ENCODE measurements around the gene LINGO4.

The LINGO4 gene

GRCh38 chr1:151852733-151853132 is 47.5 kb upstream of the LINGO4 start:
- Histone ChIP-seq H3K27me3 (ENCODE audit: insufficient read depth, low read length, poor library complexity, severe bottlenecking) (no peaks in the 10 kb centered on the region), H3K4me3 (ENCODE audit: low read length, poor library complexity, severe bottlenecking) (no peak overlapping the region), H3K9me2 (replicated peaks; ENCODE audit: low read depth, low read length) (no peaks in the 10 kb centered on the region), H3K4me2 (ENCODE audit: low read depth, low read length, poor library complexity, severe bottlenecking) (no peak overlapping the region), H3F3A (ENCODE audit: low read depth) (no peaks in the 10 kb centered on the region), H3K9me3 (ENCODE audit: insufficient read depth, low read depth, low read length) (no peaks in the 10 kb centered on the region), H4K20me1 (ENCODE audit: insufficient read depth, low read length, poor library complexity, severe bottlenecking) (no peaks in the 10 kb centered on the region), H3K79me2 (ENCODE audit: insufficient read depth, low read length) (no peaks in the 10 kb centered on the region), H3K36me3 (ENCODE audit: insufficient read depth, low read length) (no peaks in the 10 kb centered on the region), H3K4me1 (ENCODE audit: insufficient read depth, low read length, poor library complexity, severe bottlenecking) (no peaks in the 10 kb centered on the region), H2AFZ (ENCODE audit: low read length) (no peak overlapping the region), H3K9ac (ENCODE audit: low read depth, low read length, poor library complexity, severe bottlenecking) (no peak overlapping the region)
- TF ChIP-seq, protein P1, sequence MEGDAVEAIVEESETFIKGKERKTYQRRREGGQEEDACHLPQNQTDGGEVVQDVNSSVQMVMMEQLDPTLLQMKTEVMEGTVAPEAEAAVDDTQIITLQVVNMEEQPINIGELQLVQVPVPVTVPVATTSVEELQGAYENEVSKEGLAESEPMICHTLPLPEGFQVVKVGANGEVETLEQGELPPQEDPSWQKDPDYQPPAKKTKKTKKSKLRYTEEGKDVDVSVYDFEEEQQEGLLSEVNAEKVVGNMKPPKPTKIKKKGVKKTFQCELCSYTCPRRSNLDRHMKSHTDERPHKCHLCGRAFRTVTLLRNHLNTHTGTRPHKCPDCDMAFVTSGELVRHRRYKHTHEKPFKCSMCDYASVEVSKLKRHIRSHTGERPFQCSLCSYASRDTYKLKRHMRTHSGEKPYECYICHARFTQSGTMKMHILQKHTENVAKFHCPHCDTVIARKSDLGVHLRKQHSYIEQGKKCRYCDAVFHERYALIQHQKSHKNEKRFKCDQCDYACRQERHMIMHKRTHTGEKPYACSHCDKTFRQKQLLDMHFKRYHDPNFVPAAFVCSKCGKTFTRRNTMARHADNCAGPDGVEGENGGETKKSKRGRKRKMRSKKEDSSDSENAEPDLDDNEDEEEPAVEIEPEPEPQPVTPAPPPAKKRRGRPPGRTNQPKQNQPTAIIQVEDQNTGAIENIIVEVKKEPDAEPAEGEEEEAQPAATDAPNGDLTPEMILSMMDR (conservative IDR thresholded peaks at IDR 0.05; ENCODE audit: low read length), result no peak

GRCh38 chr1:151851886-151852285 is 46.7 kb upstream of the LINGO4 start:
- Histone ChIP-seq H3K9ac (ENCODE audit: low read depth, low read length, poor library complexity, severe bottlenecking) (no peak overlapping the region), H3K79me2 (ENCODE audit: insufficient read depth, low read length) (no peaks in the 10 kb centered on the region), H3K36me3 (ENCODE audit: insufficient read depth, low read length) (no peaks in the 10 kb centered on the region), H3K4me2 (ENCODE audit: low read depth, low read length, poor library complexity, severe bottlenecking) (no peak overlapping the region), H3K9me2 (replicated peaks; ENCODE audit: low read depth, low read length) (no peaks in the 10 kb centered on the region), H3K4me1 (ENCODE audit: insufficient read depth, low read length, poor library complexity, severe bottlenecking) (no peaks in the 10 kb centered on the region), H3K4me3 (ENCODE audit: low read length, poor library complexity, severe bottlenecking) (no peak overlapping the region), H3F3A (ENCODE audit: low read depth) (no peaks in the 10 kb centered on the region), H3K9me3 (ENCODE audit: insufficient read depth, low read depth, low read length) (no peaks in the 10 kb centered on the region), H4K20me1 (ENCODE audit: insufficient read depth, low read length, poor library complexity, severe bottlenecking) (no peaks in the 10 kb centered on the region), H2AFZ (ENCODE audit: low read length) (no peak overlapping the region), H3K27me3 (ENCODE audit: insufficient read depth, low read length, poor library complexity, severe bottlenecking) (no peaks in the 10 kb centered on the region)
- TF ChIP-seq, protein P1 (conservative IDR thresholded peaks at IDR 0.05; ENCODE audit: low read length), result no peak
- TF ChIP-seq EZH2phosphoT487 (IDR thresholded peaks at IDR 0.05; ENCODE audit: borderline replicate concordance), result no peak

- no peak overlapping the region for H3K9ac ChIP-seq (ENCODE audit: low read depth, low read length, poor library complexity, severe bottlenecking)
- no peaks in the 10 kb centered on the region for H3K79me2 ChIP-seq (ENCODE audit: insufficient read depth, low read length)
- no peaks in the 10 kb centered on the region for H3K27me3 ChIP-seq (ENCODE audit: insufficient read depth, low read length, poor library complexity, severe bottlenecking)
- H4K20me1 ChIP-seq (ENCODE audit: insufficient read depth, low read length, poor library complexity, severe bottlenecking), result no peaks in the 10 kb centered on the region
- no peaks in the 10 kb centered on the region for H3K9me2 ChIP-seq (replicated peaks; ENCODE audit: low read depth, low read length)
- H2AFZ ChIP-seq (ENCODE audit: low read length), result no peak overlapping the region
- H3F3A ChIP-seq (ENCODE audit: low read depth), result no peaks in the 10 kb centered on the region
- no peak for TF ChIP-seq EZH2phosphoT487 (IDR thresholded peaks at IDR 0.05; ENCODE audit: borderline replicate concordance)
- no peaks in the 10 kb centered on the region for H3K4me1 ChIP-seq (ENCODE audit: insufficient read depth, low read length, poor library complexity, severe bottlenecking)
- no peak overlapping the region for H3K4me3 ChIP-seq (ENCODE audit: low read length, poor library complexity, severe bottlenecking)
- H3K36me3 ChIP-seq (ENCODE audit: insufficient read depth, low read length), result no peaks in the 10 kb centered on the region
- no peaks in the 10 kb centered on the region for H3K9me3 ChIP-seq (ENCODE audit: insufficient read depth, low read depth, low read length)
- no peak overlapping the region for H3K4me2 ChIP-seq (ENCODE audit: low read depth, low read length, poor library complexity, severe bottlenecking)
Measured at GRCh38 chr1:151849871-151850270, 44.7 kb upstream of the LINGO4 start.

- no peak for TF ChIP-seq EZH2phosphoT487 (IDR thresholded peaks at IDR 0.05; ENCODE audit: borderline replicate concordance)
- TF ChIP-seq, protein P1 (conservative IDR thresholded peaks at IDR 0.05; ENCODE audit: low read length), result no peak
- Histone ChIP-seq H3K9me3 (ENCODE audit: insufficient read depth, low read depth, low read length) (no peaks in the 10 kb centered on the region), H3K79me2 (ENCODE audit: insufficient read depth, low read length) (no peaks in the 10 kb centered on the region), H3K27me3 (ENCODE audit: insufficient read depth, low read length, poor library complexity, severe bottlenecking) (no peaks in the 10 kb centered on the region), H2AFZ (ENCODE audit: low read length) (no peak overlapping the region), H3K36me3 (ENCODE audit: insufficient read depth, low read length) (no peaks in the 10 kb centered on the region), H3K9ac (ENCODE audit: low read depth, low read length, poor library complexity, severe bottlenecking) (no peak overlapping the region), H3K9me2 (replicated peaks; ENCODE audit: low read depth, low read length) (no peaks in the 10 kb centered on the region), H3K4me3 (ENCODE audit: low read length, poor library complexity, severe bottlenecking) (no peak overlapping the region), H4K20me1 (ENCODE audit: insufficient read depth, low read length, poor library complexity, severe bottlenecking) (no peaks in the 10 kb centered on the region), H3K4me1 (ENCODE audit: insufficient read depth, low read length, poor library complexity, severe bottlenecking) (no peaks in the 10 kb centered on the region), H3F3A (ENCODE audit: low read depth) (no peaks in the 10 kb centered on the region), H3K4me2 (ENCODE audit: low read depth, low read length, poor library complexity, severe bottlenecking) (no peak overlapping the region)
Measured at GRCh38 chr1:151849126-151849525, 43.9 kb upstream of the LINGO4 start.

Data from Loucy (cell line).